Esophagus squamous epithelium (tissue), 4 donors: ENCODE measurements around the gene TPRG1.

ENCODE experiments used
- CTCF ChIP-seq, 6 experiments: fragments of 450-650 bp in 4 of 6; fragments of 200-600 bp in 2 of 6; sonication (generic) in 2 of 6; IDR thresholded peaks; one replicate each; pipeline ENCODE4 v1.5.1; 2016 to 2019; ENCODE audit warnings: antibody characterized with exemption in 6 of 6, mild to moderate bottlenecking in 4 of 6, moderate library complexity in 4 of 6
- POLR2A ChIP-seq, 4 donors: fragments of 450-650 bp; IDR thresholded peaks; one replicate each; pipeline ENCODE4 v1.6.1; 2017; ENCODE audit warnings: antibody characterized with exemption in 4 of 4, mild to moderate bottlenecking in 4 of 4, moderate library complexity in 3 of 4

- TF ChIP-seq CTCF (IDR thresholded peaks at IDR 0.05) (no peak), POLR2A (IDR thresholded peaks at IDR 0.05) (no peak)
These were observed 67.8 kb downstream of the TPRG1 start for GRCh38 chr3:189239616-189240015.
